Measurements from ENCODE around the gene SF3A1. TPM values are rescaled to one million over a fixed set of nuclear protein-coding genes. Genes with fewer than 3 reads are reported as not detected.

Gene SF3A1
- total RNA-seq, 1 experiment from 2014 or later, result 272 TPM

DNA sequence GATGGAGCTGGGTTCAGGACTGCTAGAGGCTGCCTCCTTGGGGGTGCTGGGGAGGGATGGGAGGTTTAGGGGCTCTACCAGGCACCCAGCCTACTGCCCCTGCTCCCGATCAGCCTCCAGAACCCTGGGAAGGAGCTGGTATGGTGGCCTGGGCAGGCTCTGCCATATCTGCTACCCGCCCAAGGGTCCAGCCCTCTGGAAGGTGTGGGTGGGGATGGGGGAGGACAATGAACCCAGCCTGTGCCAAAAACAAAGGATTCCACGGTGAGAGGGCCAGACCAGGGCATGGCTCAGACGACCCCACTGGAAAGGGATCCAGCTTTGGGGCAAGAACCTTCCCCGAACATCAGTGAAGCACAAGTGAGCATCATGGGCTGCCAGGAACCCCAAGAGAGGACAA lies 70.4 kb downstream of the SF3A1 start:
- peaks cover 11% of the 10 kb centered on the region for H3K4me1 Mint-ChIP-seq
- TF ChIP-seq CREB1 (CRISPR knock-in tag; IDR thresholded peaks at IDR 0.05), result no peak
- TF ChIP-seq SOX15 (CRISPR knock-in tag; IDR thresholded peaks at IDR 0.05), result no peak
- TF ChIP-seq HMGXB4 (CRISPR knock-in tag; IDR thresholded peaks at IDR 0.05), result no peak
- TF ChIP-seq GTF2I (CRISPR knock-in tag; conservative IDR thresholded peaks at IDR 0.05), result no peak
- TF ChIP-seq ESRRA (CRISPR knock-in tag; IDR thresholded peaks at IDR 0.05; ENCODE audit: borderline replicate concordance), result no peak
- no peak for TF ChIP-seq ZBTB21 (CRISPR knock-in tag; IDR thresholded peaks at IDR 0.05; ENCODE audit: borderline replicate concordance)
- TF ChIP-seq MAX (CRISPR knock-in tag; IDR thresholded peaks at IDR 0.05), result no peak
- TF ChIP-seq PRRX2 (CRISPR knock-in tag; IDR thresholded peaks at IDR 0.05), result no peak
- TF ChIP-seq, protein P1, sequence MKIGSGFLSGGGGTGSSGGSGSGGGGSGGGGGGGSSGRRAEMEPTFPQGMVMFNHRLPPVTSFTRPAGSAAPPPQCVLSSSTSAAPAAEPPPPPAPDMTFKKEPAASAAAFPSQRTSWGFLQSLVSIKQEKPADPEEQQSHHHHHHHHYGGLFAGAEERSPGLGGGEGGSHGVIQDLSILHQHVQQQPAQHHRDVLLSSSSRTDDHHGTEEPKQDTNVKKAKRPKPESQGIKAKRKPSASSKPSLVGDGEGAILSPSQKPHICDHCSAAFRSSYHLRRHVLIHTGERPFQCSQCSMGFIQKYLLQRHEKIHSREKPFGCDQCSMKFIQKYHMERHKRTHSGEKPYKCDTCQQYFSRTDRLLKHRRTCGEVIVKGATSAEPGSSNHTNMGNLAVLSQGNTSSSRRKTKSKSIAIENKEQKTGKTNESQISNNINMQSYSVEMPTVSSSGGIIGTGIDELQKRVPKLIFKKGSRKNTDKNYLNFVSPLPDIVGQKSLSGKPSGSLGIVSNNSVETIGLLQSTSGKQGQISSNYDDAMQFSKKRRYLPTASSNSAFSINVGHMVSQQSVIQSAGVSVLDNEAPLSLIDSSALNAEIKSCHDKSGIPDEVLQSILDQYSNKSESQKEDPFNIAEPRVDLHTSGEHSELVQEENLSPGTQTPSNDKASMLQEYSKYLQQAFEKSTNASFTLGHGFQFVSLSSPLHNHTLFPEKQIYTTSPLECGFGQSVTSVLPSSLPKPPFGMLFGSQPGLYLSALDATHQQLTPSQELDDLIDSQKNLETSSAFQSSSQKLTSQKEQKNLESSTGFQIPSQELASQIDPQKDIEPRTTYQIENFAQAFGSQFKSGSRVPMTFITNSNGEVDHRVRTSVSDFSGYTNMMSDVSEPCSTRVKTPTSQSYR (CRISPR knock-in tag; IDR thresholded peaks at IDR 0.05), result no peak
- TF ChIP-seq NFYB (CRISPR knock-in tag; conservative IDR thresholded peaks at IDR 0.05; ENCODE audit: low read depth), result no peak
- TF ChIP-seq FOXJ3 (CRISPR knock-in tag; IDR thresholded peaks at IDR 0.05; ENCODE audit: borderline replicate concordance), result no peak
- H3K27ac Mint-ChIP-seq, result no peak overlapping the region
- no peaks in the 10 kb centered on the region for H3K9me3 Mint-ChIP-seq
- ATAC-seq (no peak), DNase-seq (ENCODE audit: low spot score) (no peak)
- peaks cover 3% of the 10 kb centered on the region for H3K27me3 Mint-ChIP-seq (ENCODE audit: low read depth)
- no peaks in the 10 kb centered on the region for H3K36me3 Mint-ChIP-seq
- ChIA-PET CTCF (no interaction called here), POLR2A (no interaction called here)
- H3K4me3 Mint-ChIP-seq, result no peak overlapping the region

GRCh38 chr22:30285846-30286200 lies 70.9 kb downstream of the SF3A1 start:
- ChIA-PET CTCF (interaction anchor here (1.2 to 3.6 kb wide), 2 partner anchors 23 to 41 kb away, joined by 7 to 25 read pairs; partner anchors contain the start of gene TBC1D10A), POLR2A (no interaction called here)
- no peaks in the 10 kb centered on the region for H3K36me3 Mint-ChIP-seq
- H3K4me1 Mint-ChIP-seq, result peaks cover 11% of the 10 kb centered on the region
- ATAC-seq (no peak), DNase-seq (ENCODE audit: low spot score) (no peak)
- no peak for TF ChIP-seq ATF6 (CRISPR knock-in tag; IDR thresholded peaks at IDR 0.05)
- TF ChIP-seq, protein P2, sequence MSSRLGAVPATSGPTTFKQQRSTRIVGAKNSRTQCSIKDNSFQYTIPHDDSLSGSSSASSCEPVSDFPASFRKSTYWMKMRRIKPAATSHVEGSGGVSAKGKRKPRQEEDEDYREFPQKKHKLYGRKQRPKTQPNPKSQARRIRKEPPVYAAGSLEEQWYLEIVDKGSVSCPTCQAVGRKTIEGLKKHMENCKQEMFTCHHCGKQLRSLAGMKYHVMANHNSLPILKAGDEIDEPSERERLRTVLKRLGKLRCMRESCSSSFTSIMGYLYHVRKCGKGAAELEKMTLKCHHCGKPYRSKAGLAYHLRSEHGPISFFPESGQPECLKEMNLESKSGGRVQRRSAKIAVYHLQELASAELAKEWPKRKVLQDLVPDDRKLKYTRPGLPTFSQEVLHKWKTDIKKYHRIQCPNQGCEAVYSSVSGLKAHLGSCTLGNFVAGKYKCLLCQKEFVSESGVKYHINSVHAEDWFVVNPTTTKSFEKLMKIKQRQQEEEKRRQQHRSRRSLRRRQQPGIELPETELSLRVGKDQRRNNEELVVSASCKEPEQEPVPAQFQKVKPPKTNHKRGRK (CRISPR knock-in tag; IDR thresholded peaks at IDR 0.05; ENCODE audit: borderline replicate concordance), result no peak
- TF ChIP-seq MYBL2 (CRISPR knock-in tag; IDR thresholded peaks at IDR 0.05), result no peak
- TF ChIP-seq ERG (CRISPR knock-in tag; IDR thresholded peaks at IDR 0.05), result no peak
- no peak for TF ChIP-seq FOXK1 (CRISPR knock-in tag; IDR thresholded peaks at IDR 0.05)
- no peak for TF ChIP-seq GABPB1 (CRISPR knock-in tag; IDR thresholded peaks at IDR 0.05)
- TF ChIP-seq NR1H2 (CRISPR knock-in tag; IDR thresholded peaks at IDR 0.05), result no peak
- TF ChIP-seq NR3C1 (CRISPR knock-in tag; conservative IDR thresholded peaks at IDR 0.05; ENCODE audit: low read depth), result no peak
- H3K27me3 Mint-ChIP-seq (ENCODE audit: low read depth), result peaks cover 3% of the 10 kb centered on the region
- no peak overlapping the region for H3K4me3 Mint-ChIP-seq
- no peaks in the 10 kb centered on the region for H3K9me3 Mint-ChIP-seq
- H3K27ac Mint-ChIP-seq, result no peak overlapping the region
